Measurements from ENCODE around the gene DIS3L2.

DNA sequence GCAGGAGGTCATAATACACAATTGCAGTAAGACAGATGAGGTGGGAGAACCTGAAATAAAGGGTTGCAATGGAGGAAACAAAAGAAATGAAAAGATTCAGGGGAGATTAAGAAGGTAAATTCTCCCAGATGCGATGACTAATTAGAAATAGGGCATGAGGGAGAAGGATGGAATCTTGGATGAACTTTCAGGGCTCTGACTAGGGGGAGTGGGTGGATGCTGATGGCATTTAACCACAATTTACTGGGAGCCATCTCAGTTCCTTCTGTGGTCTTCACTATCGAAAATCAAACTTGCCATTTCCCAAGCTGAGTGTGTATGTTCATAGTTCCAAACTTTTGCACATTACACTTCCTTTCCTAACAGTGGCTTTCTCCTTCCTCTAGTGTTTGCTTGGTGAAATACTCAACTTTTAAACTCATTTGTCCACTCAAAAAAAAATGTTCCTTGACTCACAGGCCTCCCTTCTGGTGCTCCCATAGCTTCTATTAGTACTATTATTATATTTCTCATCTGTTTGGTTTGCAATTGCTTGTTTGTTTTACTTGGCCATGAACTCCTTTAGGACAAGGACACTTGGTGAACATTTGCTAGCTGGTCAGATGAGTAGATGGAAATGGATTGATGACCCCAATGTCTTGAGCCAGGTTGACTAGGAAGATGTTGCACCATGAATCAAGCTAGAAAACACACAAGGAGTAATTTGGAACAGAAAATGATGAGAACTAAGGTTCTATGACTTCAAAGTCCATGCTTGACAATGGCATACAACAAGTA is 178.5 kb downstream of the DIS3L2 start:
- no peak for TF ChIP-seq POLR2AphosphoS5 (IDR thresholded peaks at IDR 0.05; ENCODE audit: low read depth, low read length)
- no peak for TF ChIP-seq TAF1 (IDR thresholded peaks at IDR 0.05; ENCODE audit: borderline replicate concordance, insufficient read depth, low read length)
- TF ChIP-seq SIN3A (IDR thresholded peaks at IDR 0.05; ENCODE audit: borderline replicate concordance, insufficient read depth, low read length) = no peak
- TF ChIP-seq, protein P1, sequence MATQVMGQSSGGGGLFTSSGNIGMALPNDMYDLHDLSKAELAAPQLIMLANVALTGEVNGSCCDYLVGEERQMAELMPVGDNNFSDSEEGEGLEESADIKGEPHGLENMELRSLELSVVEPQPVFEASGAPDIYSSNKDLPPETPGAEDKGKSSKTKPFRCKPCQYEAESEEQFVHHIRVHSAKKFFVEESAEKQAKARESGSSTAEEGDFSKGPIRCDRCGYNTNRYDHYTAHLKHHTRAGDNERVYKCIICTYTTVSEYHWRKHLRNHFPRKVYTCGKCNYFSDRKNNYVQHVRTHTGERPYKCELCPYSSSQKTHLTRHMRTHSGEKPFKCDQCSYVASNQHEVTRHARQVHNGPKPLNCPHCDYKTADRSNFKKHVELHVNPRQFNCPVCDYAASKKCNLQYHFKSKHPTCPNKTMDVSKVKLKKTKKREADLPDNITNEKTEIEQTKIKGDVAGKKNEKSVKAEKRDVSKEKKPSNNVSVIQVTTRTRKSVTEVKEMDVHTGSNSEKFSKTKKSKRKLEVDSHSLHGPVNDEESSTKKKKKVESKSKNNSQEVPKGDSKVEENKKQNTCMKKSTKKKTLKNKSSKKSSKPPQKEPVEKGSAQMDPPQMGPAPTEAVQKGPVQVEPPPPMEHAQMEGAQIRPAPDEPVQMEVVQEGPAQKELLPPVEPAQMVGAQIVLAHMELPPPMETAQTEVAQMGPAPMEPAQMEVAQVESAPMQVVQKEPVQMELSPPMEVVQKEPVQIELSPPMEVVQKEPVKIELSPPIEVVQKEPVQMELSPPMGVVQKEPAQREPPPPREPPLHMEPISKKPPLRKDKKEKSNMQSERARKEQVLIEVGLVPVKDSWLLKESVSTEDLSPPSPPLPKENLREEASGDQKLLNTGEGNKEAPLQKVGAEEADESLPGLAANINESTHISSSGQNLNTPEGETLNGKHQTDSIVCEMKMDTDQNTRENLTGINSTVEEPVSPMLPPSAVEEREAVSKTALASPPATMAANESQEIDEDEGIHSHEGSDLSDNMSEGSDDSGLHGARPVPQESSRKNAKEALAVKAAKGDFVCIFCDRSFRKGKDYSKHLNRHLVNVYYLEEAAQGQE (IDR thresholded peaks at IDR 0.05; ENCODE audit: insufficient read depth in 1 of 2, low read depth in 2 of 2, low read length in 2 of 2) = no peak
- no peak for TF ChIP-seq FOXP2 (optimal IDR thresholded peaks at IDR 0.05; ENCODE audit: borderline replicate concordance, extremely low read depth, extremely low read length, insufficient read depth)

All from PFSK-1 (cell line).